ENCODE results near the gene RER1.

RER1 gene

DNA sequence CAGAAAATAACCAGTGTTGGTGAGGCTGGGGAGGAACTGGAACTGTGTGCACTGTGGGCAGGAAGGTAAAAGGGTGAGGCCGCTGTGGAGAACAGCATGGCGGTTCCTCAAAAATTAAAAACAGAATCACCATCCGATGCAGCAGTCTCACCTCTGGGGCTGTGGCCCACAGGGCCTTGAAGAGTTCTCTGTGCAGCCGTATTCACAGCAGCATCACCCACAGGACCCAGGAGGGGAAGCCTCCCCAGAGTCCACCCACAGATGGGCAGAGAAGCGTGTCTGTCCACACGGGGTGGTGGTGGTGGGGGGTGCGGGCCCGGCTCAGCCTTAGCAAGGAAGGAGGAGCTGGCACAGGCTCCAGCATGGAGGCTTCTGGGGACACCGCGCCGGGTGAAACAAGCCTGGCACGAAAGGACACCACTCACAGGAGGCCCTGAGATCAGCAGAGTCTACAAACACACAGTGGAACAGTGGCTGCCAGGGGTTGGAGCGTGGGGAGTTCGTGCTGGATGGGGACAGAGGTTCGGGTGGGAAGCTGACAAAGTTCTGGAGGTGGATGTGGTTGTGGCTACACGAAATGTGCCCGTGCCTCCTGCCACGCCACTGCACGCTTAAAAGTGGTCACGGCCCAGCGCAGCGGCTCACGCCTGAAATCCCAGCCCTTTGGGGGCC is 11.8 kb upstream of the RER1 start:
- H3K27ac ChIP-seq: no peak overlapping the region
- TF ChIP-seq ZFX (IDR thresholded peaks at IDR 0.05): no peak
- TF ChIP-seq, protein P1, sequence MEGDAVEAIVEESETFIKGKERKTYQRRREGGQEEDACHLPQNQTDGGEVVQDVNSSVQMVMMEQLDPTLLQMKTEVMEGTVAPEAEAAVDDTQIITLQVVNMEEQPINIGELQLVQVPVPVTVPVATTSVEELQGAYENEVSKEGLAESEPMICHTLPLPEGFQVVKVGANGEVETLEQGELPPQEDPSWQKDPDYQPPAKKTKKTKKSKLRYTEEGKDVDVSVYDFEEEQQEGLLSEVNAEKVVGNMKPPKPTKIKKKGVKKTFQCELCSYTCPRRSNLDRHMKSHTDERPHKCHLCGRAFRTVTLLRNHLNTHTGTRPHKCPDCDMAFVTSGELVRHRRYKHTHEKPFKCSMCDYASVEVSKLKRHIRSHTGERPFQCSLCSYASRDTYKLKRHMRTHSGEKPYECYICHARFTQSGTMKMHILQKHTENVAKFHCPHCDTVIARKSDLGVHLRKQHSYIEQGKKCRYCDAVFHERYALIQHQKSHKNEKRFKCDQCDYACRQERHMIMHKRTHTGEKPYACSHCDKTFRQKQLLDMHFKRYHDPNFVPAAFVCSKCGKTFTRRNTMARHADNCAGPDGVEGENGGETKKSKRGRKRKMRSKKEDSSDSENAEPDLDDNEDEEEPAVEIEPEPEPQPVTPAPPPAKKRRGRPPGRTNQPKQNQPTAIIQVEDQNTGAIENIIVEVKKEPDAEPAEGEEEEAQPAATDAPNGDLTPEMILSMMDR (conservative IDR thresholded peaks at IDR 0.05): no peak

DNA sequence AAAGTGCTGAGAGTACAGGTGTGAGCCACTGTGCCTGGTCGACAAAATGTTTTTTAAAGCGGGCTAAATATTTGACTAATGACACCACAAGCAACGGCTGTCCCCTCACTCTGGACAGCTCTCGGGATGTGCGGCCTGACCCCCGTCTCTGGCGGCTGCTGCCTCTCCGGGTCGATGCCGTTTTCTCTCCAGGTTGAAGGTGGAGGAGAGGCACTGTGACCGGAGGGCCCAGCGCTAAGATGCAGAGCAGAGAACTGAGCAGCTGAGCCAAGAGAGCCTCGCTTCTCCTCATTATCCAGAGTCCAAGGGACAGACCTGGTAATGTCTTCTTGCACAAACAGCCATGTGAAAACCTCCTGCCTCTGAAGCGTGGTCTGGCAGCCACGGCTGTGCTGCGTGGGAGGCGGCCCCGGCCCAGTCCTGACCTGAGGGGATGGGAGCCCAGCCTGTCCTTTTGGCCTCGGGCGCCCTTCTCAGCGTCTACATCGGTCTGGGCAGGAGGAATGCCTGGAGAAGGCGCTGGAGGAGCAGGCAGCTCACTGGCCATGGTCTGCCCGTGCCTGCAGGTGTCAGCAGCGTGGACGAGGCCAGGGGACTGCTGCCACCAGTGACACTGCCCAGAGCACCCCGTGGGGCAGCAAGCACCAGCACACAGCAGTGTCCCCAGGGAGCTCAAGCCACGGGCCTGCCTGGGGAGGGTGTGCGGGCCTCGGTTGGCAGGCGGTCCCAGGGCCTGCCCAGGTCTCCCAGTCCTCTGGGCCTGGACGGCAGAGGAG is 10.6 kb upstream of the RER1 start:
- H3K27ac ChIP-seq: no peak overlapping the region
- TF ChIP-seq, protein P1 (conservative IDR thresholded peaks at IDR 0.05): no peak
- no peak for TF ChIP-seq ZFX (IDR thresholded peaks at IDR 0.05)

- H3K27ac ChIP-seq: no peak overlapping the region
- no peak for TF ChIP-seq ZFX (IDR thresholded peaks at IDR 0.05)
- TF ChIP-seq, protein P1 (conservative IDR thresholded peaks at IDR 0.05): peak; percentile 94
These were observed 9.7 kb upstream of the RER1 start for GRCh38 chr1:2381741-2382620.

- H3K27ac ChIP-seq: no peak overlapping the region
- TF ChIP-seq, protein P1 (conservative IDR thresholded peaks at IDR 0.05): no peak
These were observed 8.8 kb upstream of the RER1 start for GRCh38 chr1:2382621-2383361.

- H3K27ac ChIP-seq: no peak overlapping the region
- TF ChIP-seq ZFX (IDR thresholded peaks at IDR 0.05): no peak
- TF ChIP-seq, protein P1 (conservative IDR thresholded peaks at IDR 0.05): no peak
These were observed 8.1 kb upstream of the RER1 start for GRCh38 chr1:2383576-2383975.

DNA sequence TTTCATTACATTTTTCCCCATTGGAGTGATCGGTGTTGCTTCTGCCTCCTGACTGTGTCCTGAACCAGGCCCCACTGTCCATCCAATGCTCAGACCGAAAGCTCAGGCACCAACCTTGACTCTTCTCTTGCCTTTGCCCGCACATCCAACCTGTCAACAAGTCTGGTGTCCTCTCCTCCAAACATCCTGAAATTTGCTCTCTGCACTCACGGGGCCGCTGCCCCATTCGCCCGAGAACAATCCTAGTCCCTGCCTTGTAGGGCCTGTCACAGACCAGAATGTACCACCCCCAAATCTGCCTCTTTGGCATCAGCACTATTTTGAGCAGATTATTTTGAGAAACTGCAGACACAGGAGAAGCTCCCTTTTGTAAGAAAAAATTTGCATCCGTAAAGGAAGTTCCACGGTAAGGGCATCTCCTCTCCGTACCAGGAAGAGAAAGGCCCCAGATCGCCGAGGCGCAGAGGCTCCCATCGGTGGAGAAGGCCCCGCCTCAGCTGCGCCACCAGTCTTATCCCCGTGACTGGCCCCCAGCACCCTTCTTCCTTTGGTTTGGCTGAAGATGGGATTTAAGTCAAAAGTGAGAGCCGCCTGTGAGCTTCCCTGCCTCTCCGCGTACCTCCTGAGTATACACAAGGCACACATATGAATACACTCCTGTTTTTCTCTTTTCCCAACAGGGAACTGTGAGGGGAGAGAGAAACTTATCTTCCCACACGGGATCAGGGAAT is 7.3 kb upstream of the RER1 start:
- no peak overlapping the region for H3K27ac ChIP-seq
- no peak for TF ChIP-seq ZFX (IDR thresholded peaks at IDR 0.05)
- TF ChIP-seq, protein P1 (conservative IDR thresholded peaks at IDR 0.05): no peak

Measured in C4-2B (cell line).